ENCODE results near the gene PNRC1.

Gene PNRC1

DNA sequence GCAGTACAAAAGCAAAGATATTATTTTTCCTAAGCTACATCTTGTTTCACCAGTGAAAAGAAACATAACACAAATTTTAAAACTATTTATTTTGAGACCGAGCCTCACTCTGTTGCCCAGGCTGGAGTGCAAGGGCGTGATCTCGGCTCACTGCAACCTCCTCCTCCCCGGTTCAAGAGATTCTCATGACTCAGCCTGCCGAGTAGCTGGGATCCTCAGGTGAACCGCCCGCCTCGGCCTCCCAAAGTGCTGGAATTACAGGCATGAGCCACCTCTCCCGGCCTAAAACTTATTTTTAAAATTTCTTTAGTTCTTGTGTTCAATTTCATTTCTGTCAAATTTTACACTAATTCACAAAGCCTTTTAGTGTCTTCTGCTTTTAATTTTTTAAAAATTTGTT lies 31.4 kb downstream of the PNRC1 start:
- Histone ChIP-seq H3K27ac (replicated peaks) (no peak overlapping the region), H3K4me3 (replicated peaks; ENCODE audit: insufficient read depth, low read length) (no peak overlapping the region), H3K27me3 (ENCODE audit: insufficient read depth, poor library complexity, severe bottlenecking) (no peaks in the 10 kb centered on the region)
- no peak for DNase-seq (ENCODE audit: low read depth in 1 of 2, low spot score in 1 of 2)
- TF ChIP-seq GABPA (IDR thresholded peaks at IDR 0.05; ENCODE audit: low read depth) (no peak), SPI1 (IDR thresholded peaks at IDR 0.05; ENCODE audit: borderline replicate concordance, low read depth) (no peak), POLR2AphosphoS5 (IDR thresholded peaks at IDR 0.05; ENCODE audit: low read depth) (no peak)
- TF ChIP-seq, protein P1, sequence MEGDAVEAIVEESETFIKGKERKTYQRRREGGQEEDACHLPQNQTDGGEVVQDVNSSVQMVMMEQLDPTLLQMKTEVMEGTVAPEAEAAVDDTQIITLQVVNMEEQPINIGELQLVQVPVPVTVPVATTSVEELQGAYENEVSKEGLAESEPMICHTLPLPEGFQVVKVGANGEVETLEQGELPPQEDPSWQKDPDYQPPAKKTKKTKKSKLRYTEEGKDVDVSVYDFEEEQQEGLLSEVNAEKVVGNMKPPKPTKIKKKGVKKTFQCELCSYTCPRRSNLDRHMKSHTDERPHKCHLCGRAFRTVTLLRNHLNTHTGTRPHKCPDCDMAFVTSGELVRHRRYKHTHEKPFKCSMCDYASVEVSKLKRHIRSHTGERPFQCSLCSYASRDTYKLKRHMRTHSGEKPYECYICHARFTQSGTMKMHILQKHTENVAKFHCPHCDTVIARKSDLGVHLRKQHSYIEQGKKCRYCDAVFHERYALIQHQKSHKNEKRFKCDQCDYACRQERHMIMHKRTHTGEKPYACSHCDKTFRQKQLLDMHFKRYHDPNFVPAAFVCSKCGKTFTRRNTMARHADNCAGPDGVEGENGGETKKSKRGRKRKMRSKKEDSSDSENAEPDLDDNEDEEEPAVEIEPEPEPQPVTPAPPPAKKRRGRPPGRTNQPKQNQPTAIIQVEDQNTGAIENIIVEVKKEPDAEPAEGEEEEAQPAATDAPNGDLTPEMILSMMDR (IDR thresholded peaks at IDR 0.05; ENCODE audit: insufficient read depth, low read length) = no peak
- TF ChIP-seq, protein P2, sequence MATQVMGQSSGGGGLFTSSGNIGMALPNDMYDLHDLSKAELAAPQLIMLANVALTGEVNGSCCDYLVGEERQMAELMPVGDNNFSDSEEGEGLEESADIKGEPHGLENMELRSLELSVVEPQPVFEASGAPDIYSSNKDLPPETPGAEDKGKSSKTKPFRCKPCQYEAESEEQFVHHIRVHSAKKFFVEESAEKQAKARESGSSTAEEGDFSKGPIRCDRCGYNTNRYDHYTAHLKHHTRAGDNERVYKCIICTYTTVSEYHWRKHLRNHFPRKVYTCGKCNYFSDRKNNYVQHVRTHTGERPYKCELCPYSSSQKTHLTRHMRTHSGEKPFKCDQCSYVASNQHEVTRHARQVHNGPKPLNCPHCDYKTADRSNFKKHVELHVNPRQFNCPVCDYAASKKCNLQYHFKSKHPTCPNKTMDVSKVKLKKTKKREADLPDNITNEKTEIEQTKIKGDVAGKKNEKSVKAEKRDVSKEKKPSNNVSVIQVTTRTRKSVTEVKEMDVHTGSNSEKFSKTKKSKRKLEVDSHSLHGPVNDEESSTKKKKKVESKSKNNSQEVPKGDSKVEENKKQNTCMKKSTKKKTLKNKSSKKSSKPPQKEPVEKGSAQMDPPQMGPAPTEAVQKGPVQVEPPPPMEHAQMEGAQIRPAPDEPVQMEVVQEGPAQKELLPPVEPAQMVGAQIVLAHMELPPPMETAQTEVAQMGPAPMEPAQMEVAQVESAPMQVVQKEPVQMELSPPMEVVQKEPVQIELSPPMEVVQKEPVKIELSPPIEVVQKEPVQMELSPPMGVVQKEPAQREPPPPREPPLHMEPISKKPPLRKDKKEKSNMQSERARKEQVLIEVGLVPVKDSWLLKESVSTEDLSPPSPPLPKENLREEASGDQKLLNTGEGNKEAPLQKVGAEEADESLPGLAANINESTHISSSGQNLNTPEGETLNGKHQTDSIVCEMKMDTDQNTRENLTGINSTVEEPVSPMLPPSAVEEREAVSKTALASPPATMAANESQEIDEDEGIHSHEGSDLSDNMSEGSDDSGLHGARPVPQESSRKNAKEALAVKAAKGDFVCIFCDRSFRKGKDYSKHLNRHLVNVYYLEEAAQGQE (IDR thresholded peaks at IDR 0.05; ENCODE audit: insufficient replicate concordance, low read depth) = no peak

DNA sequence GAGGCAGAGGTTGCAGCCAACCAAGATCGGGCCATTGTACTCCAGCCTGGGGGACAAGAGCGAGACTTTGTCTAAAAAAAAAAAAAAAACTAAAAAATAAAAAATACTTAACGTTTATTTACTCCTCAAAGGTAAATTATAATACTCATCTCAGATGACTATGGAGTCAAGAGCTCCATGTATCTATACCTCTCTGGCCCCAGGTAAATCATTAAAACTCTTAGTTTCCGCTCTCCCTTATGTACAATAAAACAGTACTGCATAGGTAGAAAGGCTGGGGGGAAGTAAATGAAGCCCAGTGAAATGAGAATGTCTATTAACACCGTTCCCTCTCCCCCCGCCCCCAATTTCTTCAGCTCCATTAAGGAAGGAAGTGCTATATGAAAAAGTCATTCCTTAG lies 36.2 kb downstream of the PNRC1 start:
- Histone ChIP-seq H3K4me3 (replicated peaks; ENCODE audit: insufficient read depth, low read length) (peak overlapping the region; percentile 61; the same call in 1 of the 2 replicates), H3K27me3 (ENCODE audit: insufficient read depth, poor library complexity, severe bottlenecking) (no peaks in the 10 kb centered on the region), H3K27ac (replicated peaks) (no peak overlapping the region)
- TF ChIP-seq SPI1 (IDR thresholded peaks at IDR 0.05; ENCODE audit: borderline replicate concordance, low read depth) = peak; percentile 60
- TF ChIP-seq, protein P2 (IDR thresholded peaks at IDR 0.05; ENCODE audit: insufficient replicate concordance, low read depth) = no peak
- no peak for DNase-seq (ENCODE audit: low read depth in 1 of 2, low spot score in 1 of 2)

DNA sequence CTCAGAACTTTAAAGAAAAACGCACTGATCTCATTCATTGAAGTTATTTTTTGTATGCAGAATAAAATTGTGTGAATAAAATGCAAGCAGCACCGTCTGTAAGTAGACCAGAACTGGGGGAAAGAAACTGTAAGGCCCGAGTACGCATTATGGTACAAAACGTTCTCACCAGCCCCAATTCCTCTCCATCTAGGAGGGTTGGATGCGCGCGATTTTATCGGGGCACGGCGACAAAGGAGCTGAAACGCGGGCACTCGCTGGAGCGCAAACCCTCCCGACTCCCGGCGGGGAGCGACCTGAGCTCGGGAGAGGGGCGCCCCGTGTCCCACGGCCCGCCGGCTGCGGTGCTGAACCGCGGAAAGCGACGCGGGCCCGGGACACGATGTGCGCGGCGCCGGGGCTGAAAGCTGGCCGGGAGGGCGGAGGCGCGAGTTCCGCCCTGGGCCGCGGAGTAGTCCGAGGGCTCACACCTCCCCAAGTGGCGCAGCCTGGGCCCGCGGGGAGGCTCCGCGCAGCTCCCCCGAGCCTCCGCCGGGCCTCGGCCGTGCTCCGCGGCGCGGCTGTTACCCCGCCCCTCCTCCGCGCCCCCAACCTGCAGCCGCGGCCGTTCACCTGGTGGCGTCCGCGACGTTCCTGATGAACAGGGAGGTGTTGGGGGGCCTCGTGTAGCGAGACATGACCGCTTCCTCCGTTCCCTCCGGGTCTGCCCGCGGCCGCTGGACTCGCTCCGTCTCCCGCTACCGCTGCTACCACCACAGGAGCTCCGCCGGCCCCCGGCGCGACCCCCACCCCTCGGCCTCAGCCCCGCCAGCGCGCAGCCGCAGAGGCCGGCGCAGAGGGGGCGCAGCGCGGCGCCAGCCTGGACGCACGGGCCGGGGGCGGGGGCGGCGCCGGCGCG lies 36.9 kb downstream of the PNRC1 start, which contains the start of gene SRSF12:
Gene SRSF12, minus strand, starts transcription at position 861 of the 898 bp plus-strand sequence. Its CDS starts 184 bp downstream, at position 677.
- TF ChIP-seq SPI1 (IDR thresholded peaks at IDR 0.05; ENCODE audit: borderline replicate concordance, low read depth) (peak; percentile 8; the same call in 1 of the 2 replicates), GABPA (IDR thresholded peaks at IDR 0.05; ENCODE audit: low read depth) (0 out of 2 replicates have a peak, but pooled peaks have one; percentile 10), POLR2AphosphoS5 (IDR thresholded peaks at IDR 0.05; ENCODE audit: low read depth) (0 out of 2 replicates have a peak, but pooled peaks have one; percentile 29)
- TF ChIP-seq, protein P2 (IDR thresholded peaks at IDR 0.05; ENCODE audit: insufficient replicate concordance, low read depth) = no peak
- TF ChIP-seq, protein P1 (IDR thresholded peaks at IDR 0.05; ENCODE audit: insufficient read depth, low read length) = no peak
- peak within 1 kb of the TSS; percentile 38; the same call in 1 of the 2 replicates for H3K27ac ChIP-seq (replicated peaks)
- peak in 1 of 2 experiments; percentile 50 for DNase-seq (ENCODE audit: low read depth in 1 of 2, low spot score in 1 of 2)
- H3K4me3 ChIP-seq (replicated peaks; ENCODE audit: insufficient read depth, low read length) = peak within 1 kb of the TSS; percentile 61
- no peaks in the 10 kb centered on the region for H3K27me3 ChIP-seq (ENCODE audit: insufficient read depth, poor library complexity, severe bottlenecking)

Data from HL-60 (cell line).